Bronchial epithelial cell (primary cell): ENCODE results near the gene FAM89A. TPM values are rescaled to one million over a fixed set of nuclear protein-coding genes. Genes with fewer than 3 reads are reported as not detected.
A peak's percentile ranks its signal among the peaks of the same experiment; 100 is the strongest.
"Not testable (repeated sequence)": the region's sequence is repeated elsewhere in the genome, so short reads cannot be mapped to it uniquely, and the experiment has no call there.

ENCODE experiments used
- DNase-seq: peaks from one replicate; pipeline ENCODE4 v3.0.0-alpha.2; 2010; ENCODE audit warnings: low read depth
- FAIRE-seq: peaks from 2 replicates; lab custom pipeline; 2011; peaks lifted over from hg19 to GRCh38; lab: Jason Lieb, UNC
- H3K27me3 ChIP-seq: 2 replicates; pipeline ENCODE4 v1.5.1; 2011; ENCODE audit warnings: low read length; ENCODE audit not compliant: control insufficient read depth, insufficient read depth
- H3K36me3 ChIP-seq: 2 replicates; pipeline ENCODE4 v1.5.1; 2011; ENCODE audit warnings: low read length; ENCODE audit not compliant: control insufficient read depth, insufficient read depth
- H3K4me3 ChIP-seq: 2 replicates; pipeline ENCODE4 v1.5.1; 2011; ENCODE audit warnings: mild to moderate bottlenecking, low read depth, low read length, control low read depth
- CTCF ChIP-seq: IDR thresholded peaks from 2 replicates; pipeline ENCODE4 v1.5.1; 2011; ENCODE audit warnings: mild to moderate bottlenecking, moderate library complexity, low read length, control low read depth, inconsistent platforms; ENCODE audit not compliant: insufficient read depth, severe bottlenecking
- total RNA-seq: library from RNA; depleted of rRNA; stranded (reverse); fragments of >200 nt; gene quantifications from 2 replicates; pipeline ENCODE4 v1.2.1, GENCODE V29; 2014

The FAM89A gene
- total RNA-seq, 1 donor from 2014 or later = 10.8 TPM

- Histone ChIP-seq H3K4me3 (no peak overlapping the region), H3K36me3 (peaks cover 1% of the 10 kb centered on the region), H3K27me3 (no peaks in the 10 kb centered on the region)
- FAIRE-seq (no peak), DNase-seq (no peak)
- no peak for TF ChIP-seq CTCF
Observed at GRCh38 chr1:231019711-231020110, 20.3 kb downstream of the FAM89A start.

GRCh38 chr1:231016966-231017365, 23.1 kb downstream of the FAM89A start:
- DNase-seq = peak; percentile 90
- no peak overlapping the region for H3K4me3 ChIP-seq
- H3K27me3 ChIP-seq = no peaks in the 10 kb centered on the region
- no peak for TF ChIP-seq CTCF
- peaks cover 1% of the 10 kb centered on the region for H3K36me3 ChIP-seq
- FAIRE-seq = no peak

- Histone ChIP-seq H3K27me3 (no peaks in the 10 kb centered on the region), H3K36me3 (peaks cover 1% of the 10 kb centered on the region), H3K4me3 (no peak overlapping the region)
- FAIRE-seq = no peak
- peak; percentile 63 for DNase-seq
- TF ChIP-seq CTCF = no peak
Observed at GRCh38 chr1:231016234-231016633, 23.8 kb downstream of the FAM89A start.

GRCh38 chr1:231013391-231014015, 26.6 kb downstream of the FAM89A start:
- Histone ChIP-seq H3K27me3 (no peaks in the 10 kb centered on the region), H3K4me3 (no peak overlapping the region), H3K36me3 (no peaks in the 10 kb centered on the region)
- FAIRE-seq (peak; percentile 7), DNase-seq (peak; percentile 78)
- TF ChIP-seq CTCF = no peak

GRCh38 chr1:231011963-231012362, 28.1 kb downstream of the FAM89A start:
- H3K4me3 ChIP-seq = no peak overlapping the region
- DNase-seq = no peak
- TF ChIP-seq CTCF = no peak
- no peak for FAIRE-seq
- no peaks in the 10 kb centered on the region for H3K36me3 ChIP-seq
- no peaks in the 10 kb centered on the region for H3K27me3 ChIP-seq

GRCh38 chr1:231011360-231011759, 28.7 kb downstream of the FAM89A start:
- H3K36me3 ChIP-seq = no peaks in the 10 kb centered on the region
- no peak for TF ChIP-seq CTCF
- H3K4me3 ChIP-seq = no peak overlapping the region
- FAIRE-seq = peak; percentile 50
- no peak for DNase-seq
- no peaks in the 10 kb centered on the region for H3K27me3 ChIP-seq

GRCh38 chr1:231007535-231007934, 32.5 kb downstream of the FAM89A start:
- not testable (repeated sequence) for H3K27me3 ChIP-seq, FAIRE-seq, H3K4me3 ChIP-seq, DNase-seq, H3K36me3 ChIP-seq
